SK-N-MC (cell line): Measurements from ENCODE around the gene SLC16A9.

Source experiments
- EZH2 ChIP-seq: fragments of 200-600 bp; sonication (generic); IDR thresholded peaks from one replicate; pipeline ENCODE4 v1.6.1; 2017; ENCODE audit warnings: antibody characterized with exemption
- POLR2AphosphoS5 ChIP-seq: IDR thresholded peaks from 2 replicates; pipeline ENCODE4 v1.6.1; 2012; ENCODE audit warnings: mild to moderate bottlenecking, low read depth, low read length, borderline replicate concordance

DNA sequence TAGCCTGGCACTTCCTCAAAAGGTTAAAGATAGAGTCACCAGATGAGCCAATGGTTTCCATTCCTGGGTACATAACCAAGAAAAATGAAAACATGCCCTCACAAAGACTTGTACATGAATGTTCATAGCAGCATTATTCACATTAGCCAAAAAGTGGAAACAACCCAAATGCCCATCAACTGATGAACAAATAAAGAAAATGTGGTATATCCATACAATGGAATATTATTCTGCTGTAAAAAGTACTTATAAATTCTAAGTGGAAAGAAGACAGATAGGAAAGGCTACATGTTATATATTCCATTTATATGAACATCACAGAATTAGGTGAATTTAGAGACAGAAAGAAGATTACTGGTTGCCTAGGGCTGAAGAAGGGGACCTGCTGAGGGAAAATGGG is 10.7 kb upstream of the SLC16A9 start:
- TF ChIP-seq EZH2 = no peak
- TF ChIP-seq POLR2AphosphoS5 = no peak
